GM10266 (cell line): ENCODE results near the gene TPRA1.

Source experiments
- DNase-seq: peaks from one replicate; pipeline ENCODE4 v3.0.0; 2012; ENCODE audit errors: extremely low spot score
- TF ChIP-seq, protein P1 (sequence below): IDR thresholded peaks from 2 replicates; pipeline ENCODE4 v1.5.1; 2012; ENCODE audit warnings: mild to moderate bottlenecking, low read depth; ENCODE audit not compliant: control insufficient read depth, insufficient read depth; ENCODE audit errors: missing control alignments

TPRA1 gene

GRCh38 chr3:127543441-127543840, 47.1 kb downstream of the TPRA1 start:
- DNase-seq: no peak
- TF ChIP-seq, protein P1, sequence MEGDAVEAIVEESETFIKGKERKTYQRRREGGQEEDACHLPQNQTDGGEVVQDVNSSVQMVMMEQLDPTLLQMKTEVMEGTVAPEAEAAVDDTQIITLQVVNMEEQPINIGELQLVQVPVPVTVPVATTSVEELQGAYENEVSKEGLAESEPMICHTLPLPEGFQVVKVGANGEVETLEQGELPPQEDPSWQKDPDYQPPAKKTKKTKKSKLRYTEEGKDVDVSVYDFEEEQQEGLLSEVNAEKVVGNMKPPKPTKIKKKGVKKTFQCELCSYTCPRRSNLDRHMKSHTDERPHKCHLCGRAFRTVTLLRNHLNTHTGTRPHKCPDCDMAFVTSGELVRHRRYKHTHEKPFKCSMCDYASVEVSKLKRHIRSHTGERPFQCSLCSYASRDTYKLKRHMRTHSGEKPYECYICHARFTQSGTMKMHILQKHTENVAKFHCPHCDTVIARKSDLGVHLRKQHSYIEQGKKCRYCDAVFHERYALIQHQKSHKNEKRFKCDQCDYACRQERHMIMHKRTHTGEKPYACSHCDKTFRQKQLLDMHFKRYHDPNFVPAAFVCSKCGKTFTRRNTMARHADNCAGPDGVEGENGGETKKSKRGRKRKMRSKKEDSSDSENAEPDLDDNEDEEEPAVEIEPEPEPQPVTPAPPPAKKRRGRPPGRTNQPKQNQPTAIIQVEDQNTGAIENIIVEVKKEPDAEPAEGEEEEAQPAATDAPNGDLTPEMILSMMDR: no peak

- TF ChIP-seq, protein P1: no peak
- DNase-seq: no peak
Measured at GRCh38 chr3:127542441-127542952, 48.0 kb downstream of the TPRA1 start.

- TF ChIP-seq, protein P1: no peak
- DNase-seq: no peak
Measured at GRCh38 chr3:127541320-127541719, 49.2 kb downstream of the TPRA1 start.

GRCh38 chr3:127539366-127540060, 51.0 kb downstream of the TPRA1 start:
- TF ChIP-seq, protein P1: no peak
- no peak for DNase-seq

DNA sequence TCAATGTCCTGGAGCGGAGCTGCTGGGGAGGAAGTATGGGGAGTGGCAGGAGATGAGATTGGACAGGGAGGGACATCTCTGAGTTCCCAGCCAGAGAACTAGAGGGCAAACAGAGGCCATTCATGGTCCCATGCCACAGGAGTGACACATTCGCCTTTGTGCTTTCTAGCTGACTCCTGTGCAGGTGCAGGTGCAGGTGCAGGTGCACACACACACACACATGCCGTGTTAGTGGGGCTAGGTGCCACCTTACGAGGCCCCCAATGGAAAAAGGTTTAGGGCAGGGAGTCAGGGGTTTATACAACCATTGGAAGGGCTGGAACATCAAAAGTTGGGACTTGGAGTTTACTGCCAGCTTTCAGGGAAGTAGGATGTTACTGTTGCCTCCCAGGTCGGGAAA, 52.0 kb downstream of the TPRA1 start:
- DNase-seq: no peak

GRCh38 chr3:127536830-127537812, 53.4 kb downstream of the TPRA1 start:
- TF ChIP-seq, protein P1: no peak
- no peak for DNase-seq

More for the DNA sequence above, 52.0 kb downstream of the TPRA1 start:
- TF ChIP-seq, protein P1: no peak
